ENCODE measurements around the gene OR9Q1. TPM values are rescaled to one million over a fixed set of nuclear protein-coding genes. Genes with fewer than 3 reads are reported as not detected.

OR9Q1 gene
- polyA plus RNA-seq, 3 donors from 2014 or later = not detected

DNA sequence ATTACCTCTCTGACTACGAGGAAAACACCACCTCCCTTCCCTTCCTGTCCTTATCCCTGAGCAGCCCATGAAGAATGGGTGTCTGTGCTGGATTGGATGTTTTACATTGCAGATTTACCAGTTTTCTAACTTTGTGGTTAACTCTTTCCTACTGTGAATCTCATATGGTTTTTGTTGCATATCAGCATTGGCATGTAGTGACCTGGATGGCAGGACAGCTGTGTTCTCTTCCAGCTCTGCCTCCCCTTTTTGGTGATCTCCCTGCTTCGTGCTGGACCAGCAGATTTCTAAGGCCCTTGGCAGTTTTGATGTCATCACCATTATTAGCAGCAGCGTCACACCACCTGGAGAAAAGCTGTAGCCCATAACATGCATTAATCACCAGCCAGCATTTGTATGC, 33.8 kb downstream of the OR9Q1 start:
- Mint-ChIP-seq H3K27me3 (ENCODE audit: low read depth in 3 of 3) (peaks cover 2 to 6% (median 5%) of the 10 kb centered on the region in 3 donors), H3K4me1 (no peaks in the 10 kb centered on the region), H3K27ac (no peak overlapping the region), H3K9me3 (peaks cover 0 to 1% (median 0%) of the 10 kb centered on the region in 6 donors), H3K4me3 (no peak overlapping the region), H3K36me3 (no peaks in the 10 kb centered on the region)
- DNase-seq = no peak

DNA sequence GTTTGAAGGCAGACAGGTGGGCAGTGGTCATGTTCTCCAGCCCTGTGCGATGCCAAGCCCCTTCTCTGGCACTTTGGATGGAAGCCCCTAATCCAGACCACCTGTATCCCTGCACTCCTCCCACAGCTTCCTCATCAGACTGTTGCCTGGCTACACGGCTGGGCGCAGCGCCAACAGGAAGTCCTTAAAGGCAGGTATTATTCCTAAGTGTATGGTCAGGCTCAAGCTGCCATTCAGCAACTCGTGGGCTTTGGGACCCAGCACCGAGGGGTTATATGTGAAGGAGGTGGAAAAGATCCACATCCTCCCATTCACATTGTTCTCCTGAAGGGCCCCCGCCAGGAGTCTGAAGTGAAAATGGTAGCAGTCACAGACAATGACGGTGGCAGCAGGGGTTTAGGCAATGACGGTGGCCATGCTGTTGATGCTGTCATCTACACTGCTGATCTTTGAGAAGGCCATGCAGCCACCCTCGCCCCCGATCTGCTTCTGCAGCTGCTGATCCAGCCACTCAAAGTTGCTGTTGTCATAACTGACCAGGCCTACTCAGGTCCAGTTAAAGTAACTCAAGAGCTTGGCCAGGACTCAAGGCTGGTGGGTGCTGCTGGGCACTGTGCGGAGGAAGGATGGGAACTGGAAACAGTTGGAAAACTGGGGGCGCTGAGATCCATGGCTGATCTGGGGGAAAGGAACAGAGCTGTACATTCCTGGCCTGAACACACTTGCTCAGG, 34.8 kb downstream of the OR9Q1 start:
- no peak overlapping the region for H3K4me3 Mint-ChIP-seq
- no peaks in the 10 kb centered on the region for H3K4me1 Mint-ChIP-seq
- no peak for DNase-seq
- peaks cover 2 to 6% (median 5%) of the 10 kb centered on the region in 3 donors for H3K27me3 Mint-ChIP-seq (ENCODE audit: low read depth in 3 of 3)
- H3K9me3 Mint-ChIP-seq = peaks cover 0 to 1% (median 0%) of the 10 kb centered on the region in 6 donors
- no peaks in the 10 kb centered on the region for H3K36me3 Mint-ChIP-seq
- H3K27ac Mint-ChIP-seq = no peak overlapping the region

DNA sequence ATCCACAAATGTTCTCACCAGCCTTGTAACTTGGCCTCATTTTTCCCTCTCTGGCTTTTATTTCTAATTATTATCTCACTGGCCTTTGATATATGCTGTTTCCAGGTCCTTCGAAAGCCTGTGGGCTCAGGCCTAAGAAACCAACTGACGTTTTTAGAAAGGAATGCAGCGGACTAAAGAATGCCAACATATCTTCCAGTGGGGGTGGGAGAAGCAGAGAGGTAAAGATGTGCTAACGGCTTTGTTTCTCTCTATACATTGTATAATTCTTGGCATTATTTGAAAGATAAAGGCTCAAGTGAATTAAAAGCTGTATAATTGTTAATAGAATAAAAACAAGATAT, 35.3 kb downstream of the OR9Q1 start:
- no peak overlapping the region for H3K4me3 Mint-ChIP-seq
- no peaks in the 10 kb centered on the region for H3K9me3 Mint-ChIP-seq
- no peak overlapping the region for H3K27ac Mint-ChIP-seq
- H3K27me3 Mint-ChIP-seq (ENCODE audit: low read depth in 3 of 3) = peaks cover 2 to 6% (median 5%) of the 10 kb centered on the region in 3 donors
- no peak for DNase-seq
- H3K36me3 Mint-ChIP-seq = no peaks in the 10 kb centered on the region
- H3K4me1 Mint-ChIP-seq = no peaks in the 10 kb centered on the region

DNA sequence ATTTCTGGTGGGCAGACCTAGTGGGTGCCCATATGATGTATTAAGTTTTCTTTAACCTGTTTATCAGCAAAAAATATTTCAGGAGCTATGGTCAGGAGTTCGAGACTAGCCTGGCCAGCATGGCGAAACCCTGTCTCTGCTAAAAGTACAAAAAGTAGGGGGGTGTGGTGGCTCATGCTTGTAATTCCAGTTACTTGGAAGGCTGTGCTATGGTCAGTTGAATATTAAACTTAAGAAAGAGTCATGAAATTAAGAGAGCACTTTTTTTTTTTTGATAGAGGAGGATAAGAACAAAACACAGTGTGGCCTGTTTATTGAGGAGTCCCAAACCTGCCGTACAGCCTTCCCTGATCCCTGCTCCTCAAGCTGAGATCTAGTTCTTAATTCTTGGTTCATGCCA, 36.9 kb downstream of the OR9Q1 start:
- Mint-ChIP-seq H3K4me1 (no peaks in the 10 kb centered on the region), H3K27ac (no peak overlapping the region), H3K9me3 (peaks cover 0 to 1% (median 0%) of the 10 kb centered on the region in 6 donors), H3K36me3 (no peaks in the 10 kb centered on the region), H3K27me3 (ENCODE audit: low read depth in 3 of 3) (peaks cover 2 to 6% (median 5%) of the 10 kb centered on the region in 3 donors), H3K4me3 (no peak overlapping the region)
- DNase-seq = no peak

- Mint-ChIP-seq H3K9me3 (peaks cover 0 to 1% (median 0%) of the 10 kb centered on the region in 6 donors), H3K27me3 (ENCODE audit: low read depth in 3 of 3) (peaks cover 2 to 6% (median 5%) of the 10 kb centered on the region in 3 donors), H3K36me3 (no peaks in the 10 kb centered on the region), H3K4me3 (no peak overlapping the region), H3K4me1 (no peaks in the 10 kb centered on the region), H3K27ac (no peak overlapping the region)
- no peak for DNase-seq
These were observed 37.4 kb downstream of the OR9Q1 start for GRCh38 chr11:58060939-58061672.

DNA sequence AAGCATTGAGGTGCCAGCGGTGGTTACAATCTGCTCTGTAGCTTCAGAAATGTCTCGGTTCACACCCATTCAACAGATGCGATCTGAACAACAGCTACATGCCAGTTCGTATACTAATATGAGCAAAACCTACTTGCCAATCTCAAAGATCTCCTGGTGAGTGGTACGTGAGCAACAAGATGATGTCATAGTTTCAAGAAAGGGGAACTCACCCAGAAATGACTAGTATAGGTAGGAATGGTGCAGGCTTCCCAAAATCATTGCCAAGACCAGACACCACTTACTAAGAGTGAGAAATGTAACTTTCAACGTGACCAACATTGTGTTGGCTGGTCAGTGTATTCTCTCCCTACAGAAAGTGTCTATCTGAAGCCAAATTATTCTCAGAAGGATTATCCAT, 38.1 kb downstream of the OR9Q1 start:
- peaks cover 0 to 1% (median 0%) of the 10 kb centered on the region in 6 donors for H3K9me3 Mint-ChIP-seq
- H3K27me3 Mint-ChIP-seq (ENCODE audit: low read depth in 3 of 3) = peaks cover 2 to 6% (median 5%) of the 10 kb centered on the region in 3 donors
- H3K27ac Mint-ChIP-seq = no peak overlapping the region
- no peak for DNase-seq
- H3K4me3 Mint-ChIP-seq = no peak overlapping the region
- no peaks in the 10 kb centered on the region for H3K36me3 Mint-ChIP-seq
- no peaks in the 10 kb centered on the region for H3K4me1 Mint-ChIP-seq

GRCh38 chr11:58067685-58068084, 44.0 kb downstream of the OR9Q1 start:
- peaks cover 0 to 1% (median 0%) of the 10 kb centered on the region in 6 donors for H3K9me3 Mint-ChIP-seq
- no peak overlapping the region for H3K4me3 Mint-ChIP-seq
- no peak for DNase-seq
- no peaks in the 10 kb centered on the region for H3K4me1 Mint-ChIP-seq
- no peaks in the 10 kb centered on the region for H3K27me3 Mint-ChIP-seq (ENCODE audit: low read depth in 3 of 3)
- no peak overlapping the region for H3K27ac Mint-ChIP-seq
- no peaks in the 10 kb centered on the region for H3K36me3 Mint-ChIP-seq

DNA sequence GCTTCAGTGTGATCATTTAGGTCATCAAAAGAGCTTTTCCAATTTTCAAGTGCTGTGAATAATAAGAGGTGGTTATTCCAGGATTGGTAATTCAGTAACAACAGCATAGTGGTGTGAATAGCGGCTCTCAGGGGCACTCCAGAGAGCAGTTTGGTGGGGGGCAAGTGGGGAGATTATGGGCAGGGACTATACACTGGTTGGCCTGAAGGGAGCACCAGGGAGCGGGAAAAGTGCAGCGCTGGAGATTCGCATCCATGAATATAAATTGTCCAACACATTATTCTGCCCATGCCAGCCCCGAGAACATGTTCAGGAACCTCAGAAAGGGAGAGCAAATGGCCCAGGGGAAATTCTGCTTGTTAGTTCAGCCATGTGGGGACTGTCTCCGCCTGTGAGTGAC, 45.0 kb downstream of the OR9Q1 start:
- Mint-ChIP-seq H3K27me3 (ENCODE audit: low read depth in 3 of 3) (no peaks in the 10 kb centered on the region), H3K36me3 (no peaks in the 10 kb centered on the region)

GRCh38 chr11:58070585-58070984, 46.9 kb downstream of the OR9Q1 start:
- no peaks in the 10 kb centered on the region for H3K9me3 Mint-ChIP-seq
- H3K27ac Mint-ChIP-seq = no peak overlapping the region
- no peaks in the 10 kb centered on the region for H3K36me3 Mint-ChIP-seq
- peaks cover 0 to 2% (median 0%) of the 10 kb centered on the region in 3 donors for H3K27me3 Mint-ChIP-seq (ENCODE audit: low read depth in 3 of 3)
- H3K4me1 Mint-ChIP-seq = no peaks in the 10 kb centered on the region
- DNase-seq = no peak
- H3K4me3 Mint-ChIP-seq = no peak overlapping the region

More for the DNA sequence above, 45.0 kb downstream of the OR9Q1 start:
- peaks cover 0 to 1% (median 0%) of the 10 kb centered on the region in 6 donors for H3K9me3 Mint-ChIP-seq
- H3K27ac Mint-ChIP-seq = no peak overlapping the region
- no peak for DNase-seq
- no peaks in the 10 kb centered on the region for H3K4me1 Mint-ChIP-seq
- no peak overlapping the region for H3K4me3 Mint-ChIP-seq

GRCh38 chr11:58075781-58076180, 52.1 kb downstream of the OR9Q1 start:
- Mint-ChIP-seq H3K4me3 (no peak overlapping the region), H3K9me3 (peaks cover 0 to 4% (median 0%) of the 10 kb centered on the region in 6 donors), H3K27me3 (ENCODE audit: low read depth in 3 of 3) (peaks cover 0 to 2% (median 0%) of the 10 kb centered on the region in 3 donors), H3K27ac (no peak overlapping the region), H3K4me1 (no peaks in the 10 kb centered on the region), H3K36me3 (no peaks in the 10 kb centered on the region)
- no peak for DNase-seq

DNA sequence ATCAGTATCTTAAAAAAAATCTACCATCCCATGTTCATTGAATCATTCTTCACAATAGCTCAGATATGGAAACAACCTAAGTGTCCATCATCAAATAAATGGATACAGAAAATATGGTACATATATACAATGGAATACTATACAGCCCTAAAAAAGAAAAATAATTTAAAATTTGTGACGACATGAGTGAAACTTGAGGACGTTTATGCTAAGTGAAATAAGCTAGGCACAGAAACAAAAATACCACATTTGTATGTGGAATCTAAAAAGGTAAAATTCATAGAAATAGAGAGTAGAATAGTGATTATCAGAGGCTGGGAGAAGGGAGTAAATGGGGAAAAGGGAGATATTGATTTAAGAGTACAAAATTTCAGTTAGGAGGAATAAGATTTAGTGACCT, 62.8 kb downstream of the OR9Q1 start:
- H3K4me1 Mint-ChIP-seq = no peaks in the 10 kb centered on the region
- peaks cover 0 to 6% (median 5%) of the 10 kb centered on the region in 6 donors for H3K9me3 Mint-ChIP-seq
- no peak overlapping the region for H3K4me3 Mint-ChIP-seq
- no peak overlapping the region for H3K27ac Mint-ChIP-seq
- H3K36me3 Mint-ChIP-seq = no peaks in the 10 kb centered on the region
- H3K27me3 Mint-ChIP-seq (ENCODE audit: low read depth in 3 of 3) = peaks cover 3 to 11% (median 4%) of the 10 kb centered on the region in 3 donors
- DNase-seq = no peak

DNA sequence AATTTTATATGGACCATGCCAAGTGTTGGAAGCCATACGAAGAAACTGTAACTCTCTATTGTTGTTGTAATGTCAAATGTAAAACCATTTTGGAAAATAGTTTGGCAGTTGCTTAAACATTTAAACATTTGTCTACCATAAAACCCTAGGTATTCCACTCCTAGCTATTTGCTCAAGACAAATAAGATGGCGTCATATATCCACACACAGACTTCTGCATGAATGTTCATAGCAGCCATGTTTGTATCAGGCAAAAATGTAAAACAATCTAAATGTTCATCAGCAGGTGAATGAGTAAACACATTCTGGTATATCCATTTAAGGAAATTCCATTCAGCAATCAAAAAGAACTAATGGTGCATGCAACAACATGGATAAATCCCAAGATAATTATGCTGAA, 73.8 kb downstream of the OR9Q1 start:
- H3K4me3 Mint-ChIP-seq = no peak overlapping the region
- no peak overlapping the region for H3K27ac Mint-ChIP-seq
- DNase-seq = no peak
- H3K4me1 Mint-ChIP-seq = no peaks in the 10 kb centered on the region
- peaks cover 0 to 6% (median 2%) of the 10 kb centered on the region in 3 donors for H3K27me3 Mint-ChIP-seq (ENCODE audit: low read depth in 3 of 3)
- peaks cover 3 to 10% (median 8%) of the 10 kb centered on the region in 6 donors for H3K9me3 Mint-ChIP-seq
- peaks cover 0 to 4% (median 1%) of the 10 kb centered on the region in 3 donors for H3K36me3 Mint-ChIP-seq

- Mint-ChIP-seq H3K9me3 (no peaks in the 10 kb centered on the region), H3K36me3 (no peaks in the 10 kb centered on the region), H3K27ac (no peak overlapping the region), H3K4me3 (no peak overlapping the region), H3K27me3 (ENCODE audit: low read depth in 3 of 3) (peaks cover 0 to 4% (median 0%) of the 10 kb centered on the region in 3 donors), H3K4me1 (no peaks in the 10 kb centered on the region)
- no peak for DNase-seq
These were observed 97.4 kb downstream of the OR9Q1 start for GRCh38 chr11:58121096-58121495.

DNA sequence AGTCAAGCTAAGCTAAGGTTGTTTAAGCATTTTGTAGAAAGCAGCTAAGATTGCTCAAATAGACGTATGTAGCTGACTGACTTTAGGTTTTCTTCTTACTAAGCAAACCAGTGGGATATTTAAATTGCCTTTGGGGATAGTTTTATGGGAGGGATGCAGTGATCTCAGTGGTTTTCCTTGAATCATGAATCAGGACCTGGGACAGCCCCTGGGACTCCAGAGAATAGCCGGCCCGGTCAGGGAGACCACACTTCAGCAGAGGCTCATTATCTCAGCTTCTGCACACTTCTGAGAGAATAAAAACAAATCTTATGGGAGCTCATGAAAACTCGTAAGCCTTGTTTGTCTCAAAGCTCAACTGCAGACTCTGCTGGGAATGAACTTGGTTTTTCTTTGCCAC, 101.8 kb downstream of the OR9Q1 start, which contains the start of gene OR9I1:
Gene OR9I1 (minus strand): TSS at position 62 of the 400 bp plus-strand sequence. CDS start 6,086 bp downstream, outside the sequence.
- H3K4me1 Mint-ChIP-seq = no peaks in the 10 kb centered on the region
- no peak for DNase-seq
- peaks cover 0 to 2% (median 0%) of the 10 kb centered on the region in 3 donors for H3K27me3 Mint-ChIP-seq (ENCODE audit: low read depth in 3 of 3)
- H3K27ac Mint-ChIP-seq = no peak within 1 kb of the TSS
- H3K9me3 Mint-ChIP-seq = peaks cover 0 to 2% (median 0%) of the 10 kb centered on the region in 6 donors
- H3K36me3 Mint-ChIP-seq = no peaks in the 10 kb centered on the region
- no peak within 1 kb of the TSS for H3K4me3 Mint-ChIP-seq

Measured in immature natural killer cell (primary cell).